HG02678 (cell line): ENCODE measurements around the gene MYL4.
"Not testable (repeated sequence)": the region's sequence is repeated elsewhere in the genome, so short reads cannot be mapped to it uniquely, and the experiment has no call there.

Experiments used
- ATAC-seq: cut with Tn5 transposase; IDR thresholded peaks from one replicate; pipeline ENCODE4 v1.9.1; 2021; ENCODE audit warnings: mild to moderate bottlenecking, moderate library complexity; ENCODE audit not compliant: unreplicated experiment

The MYL4 gene

GRCh38 chr17:47239967-47240651, 31.0 kb downstream of the MYL4 start:
- ATAC-seq: no peak

GRCh38 chr17:47240806-47241205, 31.7 kb downstream of the MYL4 start:
- ATAC-seq: no peak

- no peak for ATAC-seq
Measured at GRCh38 chr17:47242648-47243047, 33.5 kb downstream of the MYL4 start.

GRCh38 chr17:47243737-47244598, 34.8 kb downstream of the MYL4 start:
- no peak for ATAC-seq

GRCh38 chr17:47244697-47245096, 35.5 kb downstream of the MYL4 start:
- ATAC-seq: no peak

GRCh38 chr17:47246120-47246519, 37.0 kb downstream of the MYL4 start:
- ATAC-seq: no peak

GRCh38 chr17:47250855-47251254, 41.7 kb downstream of the MYL4 start:
- no peak for ATAC-seq

GRCh38 chr17:47251421-47251940, 42.3 kb downstream of the MYL4 start:
- ATAC-seq: no peak

GRCh38 chr17:47252209-47252608, 43.1 kb downstream of the MYL4 start:
- no peak for ATAC-seq

GRCh38 chr17:47252766-47253512, 43.8 kb downstream of the MYL4 start:
- ATAC-seq: no peak

GRCh38 chr17:47253541-47254402, 44.6 kb downstream of the MYL4 start, which contains the start of gene ITGB3:
TSS of gene ITGB3 (plus strand) at chr17:47253827. CDS start at chr17:47253862, 35 bp downstream.
- ATAC-seq: peak; percentile 85

- ATAC-seq: no peak
Measured at GRCh38 chr17:47254403-47254943, 45.3 kb downstream of the MYL4 start.

- no peak for ATAC-seq
Measured at GRCh38 chr17:47257651-47258339, 48.6 kb downstream of the MYL4 start.

GRCh38 chr17:47262586-47262985, 53.4 kb downstream of the MYL4 start:
- ATAC-seq: no peak

GRCh38 chr17:47264166-47264565, 55.0 kb downstream of the MYL4 start:
- ATAC-seq: no peak

- no peak for ATAC-seq
Measured at GRCh38 chr17:47265983-47266541, 56.9 kb downstream of the MYL4 start.

- ATAC-seq: no peak
Measured at GRCh38 chr17:47266782-47267181, 57.6 kb downstream of the MYL4 start.

- ATAC-seq: no peak
Measured at GRCh38 chr17:47267354-47267828, 58.2 kb downstream of the MYL4 start.

GRCh38 chr17:47268964-47269363, 59.8 kb downstream of the MYL4 start:
- not testable (repeated sequence) for ATAC-seq
